B cell (primary cell): Measurements from ENCODE around the gene PLCB1.

Experiments used
- CTCF ChIP-seq: fragments of 200-600 bp; IDR thresholded peaks from one replicate; pipeline ENCODE4 v1.8.0; 2022; ENCODE audit warnings: antibody characterized with exemption, mild to moderate bottlenecking
- EZH2 ChIP-seq: IDR thresholded peaks from 2 replicates; pipeline ENCODE4 v1.6.1; 2012; ENCODE audit warnings: borderline replicate concordance, low read depth, mild to moderate bottlenecking, moderate library complexity, low read length; ENCODE audit not compliant: insufficient read depth, poor library complexity, severe bottlenecking

GRCh38 chr20:8284902-8285301, 152.8 kb downstream of the PLCB1 start:
- TF ChIP-seq CTCF = no peak
- TF ChIP-seq EZH2 = no peak
